MCF 10A (cell line): ENCODE measurements around the gene GCLM. TPM values are rescaled to one million over a fixed set of nuclear protein-coding genes. Genes with fewer than 3 reads are reported as not detected.

Source experiments
- BruUV-seq: library from RNA; stranded (reverse); fragments of 400-500 nt; replicated peaks from 2 replicates; lab custom pipeline; 2021; lab: Mats Ljungman, UMichigan
- CTCF ChIA-PET: fragments of 300-600 bp; sonication (Branson Sonifier 250); formaldehyde crosslinking; extraction: SDS; loops from one replicate; lab custom pipeline; 2021; ENCODE audit warnings: antibody characterized with exemption, inconsistent platforms; lab: Yijun Ruan, JAX
- POLR2A ChIA-PET: fragments of 300-600, 350-650 bp; sonication (Branson Sonifier 250); formaldehyde crosslinking; extraction: SDS; loops from one replicate; lab custom pipeline; 2020; ENCODE audit warnings: antibody characterized with exemption, inconsistent platforms; lab: Yijun Ruan, JAX
- DNase-seq: peaks from one replicate; pipeline ENCODE4 v3.0.0-alpha.2; 2018; ENCODE audit not compliant: unreplicated experiment
- H3K27ac Mint-ChIP-seq: one replicate; pipeline ENCODE4 v1.8.0; 2022; ENCODE audit warnings: mild to moderate bottlenecking, low read depth, mixed read lengths; ENCODE audit not compliant: unreplicated experiment
- H3K27me3 Mint-ChIP-seq: one replicate; pipeline ENCODE4 v1.8.0; 2022; ENCODE audit warnings: mixed read lengths; ENCODE audit not compliant: insufficient read depth, unreplicated experiment
- H3K36me3 Mint-ChIP-seq: one replicate; pipeline ENCODE4 v1.8.0; 2022; ENCODE audit warnings: mild to moderate bottlenecking, moderate library complexity, mixed read lengths; ENCODE audit not compliant: insufficient read depth, unreplicated experiment
- H3K4me1 Mint-ChIP-seq: one replicate; pipeline ENCODE4 v1.8.0; 2022; ENCODE audit warnings: mixed read lengths; ENCODE audit not compliant: insufficient read depth, unreplicated experiment
- H3K4me3 Mint-ChIP-seq: one replicate; pipeline ENCODE4 v1.8.0; 2022; ENCODE audit warnings: mild to moderate bottlenecking, moderate library complexity, mixed read lengths; ENCODE audit not compliant: unreplicated experiment
- H3K9me3 Mint-ChIP-seq: one replicate; pipeline ENCODE4 v1.8.0; 2022; ENCODE audit warnings: mixed read lengths; ENCODE audit not compliant: unreplicated experiment
- CTCF ChIP-seq: fragments of 200-600 bp; IDR thresholded peaks from one replicate; pipeline ENCODE4 v1.8.0; 2022; ENCODE audit warnings: antibody characterized with exemption, mild to moderate bottlenecking; ENCODE audit not compliant: unreplicated experiment
- intact Hi-C: fragments of 100-400 bp; cut with micrococcal nuclease; formaldehyde crosslinking; loops from 2 replicates; pipeline ENCODE4 v1.14.1; 2022
- total RNA-seq: library from RNA; stranded (reverse); gene quantifications from 2 replicates; pipeline ENCODE4 v1.2.3, GENCODE V29; 2022

The GCLM gene
- total RNA-seq, 1 experiment from 2014 or later, result 21.3 TPM

- intact Hi-C loops, result no loop called here
- Mint-ChIP-seq H3K4me3 (no peak overlapping the region), H3K27ac (no peak overlapping the region), H3K36me3 (peaks cover 15% of the 10 kb centered on the region), H3K4me1 (peaks cover 16% of the 10 kb centered on the region), H3K27me3 (no peaks in the 10 kb centered on the region), H3K9me3 (no peaks in the 10 kb centered on the region)
- no peak for TF ChIP-seq CTCF
- CTCF ChIA-PET, result interaction anchor here (0.6 to 8.4 kb wide), 6 partner anchors 25 to 538 kb away, joined by 3 to 146 read pairs (median 6); no protein-coding TSS in a partner anchor
- DNase-seq, result no peak
- no TSS peak for BruUV-seq
- POLR2A ChIA-PET, result interaction anchor here (0.6 to 1.6 kb wide), 2 partner anchors 25 to 85 kb away, joined by 3 to 4 read pairs; no protein-coding TSS in a partner anchor
Observed at GRCh38 chr1:93841771-93842170, 67.5 kb downstream of the GCLM start.

GRCh38 chr1:93840956-93841482, 68.2 kb downstream of the GCLM start:
- intact Hi-C loops, result no loop called here
- peaks cover 7% of the 10 kb centered on the region for H3K9me3 Mint-ChIP-seq
- BruUV-seq, result no TSS peak
- H3K36me3 Mint-ChIP-seq, result peaks cover 7% of the 10 kb centered on the region
- H3K27me3 Mint-ChIP-seq, result no peaks in the 10 kb centered on the region
- H3K4me1 Mint-ChIP-seq, result peaks cover 16% of the 10 kb centered on the region
- ChIA-PET CTCF (interaction anchor here (0.7 to 8.4 kb wide), 6 partner anchors 24 to 537 kb away, joined by 3 to 146 read pairs (median 4); no protein-coding TSS in a partner anchor), POLR2A (interaction anchor here (1.2 to 1.6 kb wide), 2 partner anchors 25 to 395 kb away, joined by 3 read pairs; no protein-coding TSS in a partner anchor)
- no peak overlapping the region for H3K27ac Mint-ChIP-seq
- DNase-seq, result no peak
- TF ChIP-seq CTCF, result no peak
- H3K4me3 Mint-ChIP-seq, result no peak overlapping the region

GRCh38 chr1:93839753-93840152, 69.5 kb downstream of the GCLM start:
- ChIA-PET POLR2A (interaction anchor here (0.6 to 1.4 kb wide), 7 partner anchors 8 to 493 kb away, joined by 3 to 4 read pairs (median 3); no protein-coding TSS in a partner anchor), CTCF (interaction anchor here (0.6 to 8.4 kb wide), 8 partner anchors 16 to 407 kb away, joined by 3 to 146 read pairs (median 4); no protein-coding TSS in a partner anchor)
- no peak for TF ChIP-seq CTCF
- H3K27ac Mint-ChIP-seq, result peak overlapping the region; percentile 44
- H3K4me3 Mint-ChIP-seq, result no peak overlapping the region
- H3K4me1 Mint-ChIP-seq, result peaks cover 9% of the 10 kb centered on the region
- DNase-seq, result no peak
- H3K36me3 Mint-ChIP-seq, result peaks cover 7% of the 10 kb centered on the region
- BruUV-seq, result no TSS peak
- intact Hi-C loops, result no loop called here
- no peaks in the 10 kb centered on the region for H3K27me3 Mint-ChIP-seq
- H3K9me3 Mint-ChIP-seq, result peaks cover 19% of the 10 kb centered on the region

GRCh38 chr1:93839307-93839706, 69.9 kb downstream of the GCLM start:
- DNase-seq, result peak; percentile 79
- no peak for TF ChIP-seq CTCF
- Mint-ChIP-seq H3K36me3 (peaks cover 7% of the 10 kb centered on the region), H3K9me3 (peaks cover 24% of the 10 kb centered on the region), H3K27ac (peak overlapping the region; percentile 44), H3K4me3 (no peak overlapping the region), H3K27me3 (no peaks in the 10 kb centered on the region), H3K4me1 (peaks cover 9% of the 10 kb centered on the region)
- intact Hi-C loops, result no loop called here
- POLR2A ChIA-PET, result interaction anchor here (0.6 to 1.4 kb wide), 11 partner anchors 9 to 493 kb away, joined by 3 to 4 read pairs (median 3); no protein-coding TSS in a partner anchor
- CTCF ChIA-PET, result interaction anchor here (0.6 to 8.4 kb wide), 6 partner anchors 16 to 406 kb away, joined by 3 to 146 read pairs (median 4); no protein-coding TSS in a partner anchor
- no TSS peak for BruUV-seq
